GM19455 (cell line): ENCODE measurements around the gene PLCB2.
A peak's percentile ranks its signal among the peaks of the same experiment; 100 is the strongest.

Experiments
- ATAC-seq: cut with Tn5 transposase; IDR thresholded peaks from one replicate; pipeline ENCODE4 v1.9.1; 2021; ENCODE audit not compliant: unreplicated experiment

PLCB2 gene, protein sequence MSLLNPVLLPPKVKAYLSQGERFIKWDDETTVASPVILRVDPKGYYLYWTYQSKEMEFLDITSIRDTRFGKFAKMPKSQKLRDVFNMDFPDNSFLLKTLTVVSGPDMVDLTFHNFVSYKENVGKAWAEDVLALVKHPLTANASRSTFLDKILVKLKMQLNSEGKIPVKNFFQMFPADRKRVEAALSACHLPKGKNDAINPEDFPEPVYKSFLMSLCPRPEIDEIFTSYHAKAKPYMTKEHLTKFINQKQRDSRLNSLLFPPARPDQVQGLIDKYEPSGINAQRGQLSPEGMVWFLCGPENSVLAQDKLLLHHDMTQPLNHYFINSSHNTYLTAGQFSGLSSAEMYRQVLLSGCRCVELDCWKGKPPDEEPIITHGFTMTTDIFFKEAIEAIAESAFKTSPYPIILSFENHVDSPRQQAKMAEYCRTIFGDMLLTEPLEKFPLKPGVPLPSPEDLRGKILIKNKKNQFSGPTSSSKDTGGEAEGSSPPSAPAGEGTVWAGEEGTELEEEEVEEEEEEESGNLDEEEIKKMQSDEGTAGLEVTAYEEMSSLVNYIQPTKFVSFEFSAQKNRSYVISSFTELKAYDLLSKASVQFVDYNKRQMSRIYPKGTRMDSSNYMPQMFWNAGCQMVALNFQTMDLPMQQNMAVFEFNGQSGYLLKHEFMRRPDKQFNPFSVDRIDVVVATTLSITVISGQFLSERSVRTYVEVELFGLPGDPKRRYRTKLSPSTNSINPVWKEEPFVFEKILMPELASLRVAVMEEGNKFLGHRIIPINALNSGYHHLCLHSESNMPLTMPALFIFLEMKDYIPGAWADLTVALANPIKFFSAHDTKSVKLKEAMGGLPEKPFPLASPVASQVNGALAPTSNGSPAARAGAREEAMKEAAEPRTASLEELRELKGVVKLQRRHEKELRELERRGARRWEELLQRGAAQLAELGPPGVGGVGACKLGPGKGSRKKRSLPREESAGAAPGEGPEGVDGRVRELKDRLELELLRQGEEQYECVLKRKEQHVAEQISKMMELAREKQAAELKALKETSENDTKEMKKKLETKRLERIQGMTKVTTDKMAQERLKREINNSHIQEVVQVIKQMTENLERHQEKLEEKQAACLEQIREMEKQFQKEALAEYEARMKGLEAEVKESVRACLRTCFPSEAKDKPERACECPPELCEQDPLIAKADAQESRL

DNA sequence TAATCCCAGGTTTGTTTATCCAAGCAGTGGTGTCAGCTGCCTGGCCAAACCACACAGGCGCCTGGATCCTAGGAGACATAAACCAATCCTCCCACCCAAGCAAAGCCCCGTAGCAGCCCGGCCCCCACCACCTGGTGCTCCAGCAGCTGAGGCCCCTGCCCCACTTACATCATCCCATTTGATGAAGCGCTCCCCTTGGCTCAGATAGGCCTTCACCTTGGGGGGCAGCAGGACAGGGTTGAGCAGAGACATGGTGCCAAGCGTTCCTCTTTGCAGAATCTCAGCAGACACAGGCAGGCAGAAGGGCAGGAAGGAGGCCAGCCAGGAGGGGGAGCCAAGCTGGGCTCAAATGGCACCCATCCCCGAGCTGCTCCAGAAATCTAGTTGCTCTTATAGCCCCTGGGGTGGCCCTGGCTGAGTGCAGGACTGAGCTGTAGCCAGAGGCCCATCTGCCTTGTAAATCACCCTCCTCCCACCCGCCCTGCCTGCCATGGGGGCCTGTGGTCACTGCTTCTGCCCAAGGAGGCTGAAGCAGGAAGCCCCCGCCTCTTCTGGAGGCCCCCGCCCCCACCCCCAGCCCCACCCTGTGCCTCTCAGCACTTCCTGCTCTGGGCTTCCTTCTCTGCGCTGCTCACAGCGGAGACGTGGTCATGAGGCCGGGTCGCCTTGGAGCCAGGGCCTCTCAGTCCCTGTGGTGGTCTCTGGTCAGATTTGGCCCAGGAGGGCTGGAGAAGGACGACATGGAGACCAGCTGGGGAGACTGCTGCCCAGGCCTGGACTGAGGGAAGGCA, at the start of gene PLCB2:
TSS of gene PLCB2 (minus strand) at position 515 of the 791 bp plus-strand sequence. CDS start at position 252, 263 bp downstream.
- ATAC-seq, result peak; percentile 58

DNA sequence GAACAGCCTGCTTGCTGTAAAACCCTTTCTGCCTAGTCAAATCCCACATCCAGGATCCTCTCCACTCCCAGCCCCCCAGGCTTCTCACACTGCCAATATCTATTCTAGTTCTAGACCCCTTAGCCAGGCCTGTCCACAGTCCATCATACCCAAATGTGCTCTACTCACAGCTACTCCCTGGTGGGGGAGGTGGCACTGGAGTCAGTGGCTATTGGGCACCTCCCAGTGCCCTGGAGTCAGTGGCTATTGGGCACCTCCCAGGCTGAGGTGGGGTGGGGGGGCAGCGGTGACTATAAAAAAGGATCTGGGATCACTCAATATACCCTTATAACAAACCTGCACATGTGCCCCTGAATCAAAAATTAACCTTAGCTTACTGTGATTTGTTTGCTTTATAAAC, 49.5 kb upstream of the PLCB2 start:
- ATAC-seq, result no peak

DNA sequence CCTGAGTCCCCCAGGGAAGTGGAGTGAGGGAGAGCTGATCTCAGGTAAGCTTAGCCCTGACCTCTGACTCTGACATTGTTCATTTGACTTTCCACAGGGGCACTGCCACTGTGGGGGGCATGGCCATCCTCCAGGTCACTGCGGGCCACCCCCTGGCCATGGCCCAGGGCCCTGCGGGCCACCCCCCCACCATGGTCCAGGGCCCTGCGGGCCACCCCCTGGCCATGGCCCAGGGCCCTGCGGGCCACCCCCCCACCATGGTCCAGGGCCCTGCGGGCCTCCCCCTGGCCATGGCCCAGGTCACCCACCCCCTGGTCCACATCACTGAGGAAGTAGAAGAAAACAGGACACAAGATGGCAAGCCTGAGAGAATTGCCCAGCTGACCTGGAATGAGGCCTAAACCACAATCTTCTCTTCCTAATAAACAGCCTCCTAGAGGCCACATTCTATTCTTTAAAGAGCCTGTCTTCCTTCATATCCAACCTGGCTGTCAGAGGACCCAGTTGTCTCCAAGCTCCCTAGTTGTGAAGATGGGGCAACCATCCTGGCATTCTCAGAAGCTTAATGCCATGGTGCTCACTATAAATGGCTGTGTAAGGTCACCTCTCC, 48.3 kb upstream of the PLCB2 start:
- no peak for ATAC-seq

DNA sequence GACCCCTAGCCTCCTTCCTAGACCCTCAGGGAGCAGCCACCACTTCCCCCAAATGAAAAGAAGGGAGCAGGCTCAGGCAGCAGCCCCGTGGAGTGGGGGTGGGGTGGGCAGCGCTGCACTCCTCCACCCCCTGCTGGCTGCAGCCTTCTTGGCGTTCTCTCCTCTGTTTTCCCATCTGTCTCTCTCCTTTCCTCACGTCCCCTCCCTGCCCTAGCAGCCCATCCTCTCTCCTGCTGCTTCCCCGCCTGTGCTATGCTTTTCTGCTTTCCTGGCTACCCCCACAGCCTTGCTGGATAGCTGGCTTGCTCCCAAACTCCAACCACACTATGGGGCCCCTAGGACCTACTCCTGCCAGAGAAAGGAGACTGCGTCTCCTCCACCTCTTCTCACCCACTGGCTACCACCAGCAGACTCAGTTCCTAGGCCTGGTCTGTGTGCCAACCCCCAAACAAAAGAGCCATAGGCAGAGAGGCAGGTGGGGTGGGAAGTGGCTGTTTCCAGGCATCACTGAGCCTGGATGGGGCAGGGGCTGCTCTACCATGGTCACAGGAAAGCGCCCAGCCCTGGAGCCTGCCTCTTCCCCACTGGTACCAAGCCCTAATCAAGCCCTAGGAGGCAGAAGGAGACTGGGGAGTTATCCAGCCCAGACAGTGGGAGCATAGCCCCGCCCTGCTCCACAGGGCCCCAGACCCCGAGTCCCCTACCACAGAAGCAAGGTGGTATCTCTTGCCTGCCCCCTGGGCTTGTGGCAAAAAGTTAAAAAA, 46.9 kb upstream of the PLCB2 start:
- ATAC-seq, result no peak

DNA sequence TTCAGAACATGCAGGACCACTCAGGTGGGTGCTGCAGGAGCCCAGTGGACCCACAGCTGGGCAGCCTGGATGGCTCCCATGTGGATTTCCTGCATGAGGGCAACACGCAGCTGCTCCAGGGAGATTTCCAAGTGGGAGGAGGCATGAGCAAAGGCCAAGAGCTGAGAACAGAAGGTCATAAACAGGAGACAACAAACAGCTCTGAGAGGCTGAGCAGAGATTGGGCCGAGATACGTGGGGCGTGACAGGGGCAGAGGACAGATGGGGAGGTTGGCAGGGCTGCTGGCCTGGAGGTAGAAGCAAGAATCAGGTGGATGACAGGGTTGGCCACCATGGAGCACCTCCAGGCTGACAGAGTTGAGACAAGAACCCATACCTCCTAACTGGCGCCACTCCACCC, 46.0 kb upstream of the PLCB2 start:
- no peak for ATAC-seq

DNA sequence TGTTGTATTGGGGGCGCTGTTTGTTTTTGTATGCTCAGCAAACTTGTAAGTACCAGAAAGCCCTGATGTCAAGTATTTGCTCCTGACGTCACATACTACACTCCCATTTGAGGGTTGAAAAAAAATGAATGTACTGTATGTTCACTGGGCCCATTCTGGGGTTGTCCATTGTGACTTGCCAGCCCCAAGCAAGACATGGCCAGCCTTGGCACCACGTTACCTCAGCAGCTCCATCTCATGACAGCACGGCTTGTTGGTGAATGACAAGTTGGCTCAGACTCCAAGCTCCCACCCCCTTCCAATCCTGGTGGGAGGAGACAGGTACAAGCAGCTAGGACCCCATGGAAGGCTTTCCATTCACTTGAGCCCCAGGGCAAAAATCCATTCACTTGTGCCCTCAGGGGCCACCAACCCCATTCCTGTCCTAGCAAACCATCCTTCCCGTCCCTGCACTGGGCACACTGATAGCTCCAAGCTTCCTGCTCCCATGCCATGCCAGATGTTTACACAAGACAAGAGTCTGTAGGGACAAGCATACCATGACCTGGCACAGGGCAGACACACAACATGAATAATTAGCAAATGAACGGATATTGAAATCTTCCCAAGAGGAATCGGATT, 44.7 kb upstream of the PLCB2 start:
- no peak for ATAC-seq

DNA sequence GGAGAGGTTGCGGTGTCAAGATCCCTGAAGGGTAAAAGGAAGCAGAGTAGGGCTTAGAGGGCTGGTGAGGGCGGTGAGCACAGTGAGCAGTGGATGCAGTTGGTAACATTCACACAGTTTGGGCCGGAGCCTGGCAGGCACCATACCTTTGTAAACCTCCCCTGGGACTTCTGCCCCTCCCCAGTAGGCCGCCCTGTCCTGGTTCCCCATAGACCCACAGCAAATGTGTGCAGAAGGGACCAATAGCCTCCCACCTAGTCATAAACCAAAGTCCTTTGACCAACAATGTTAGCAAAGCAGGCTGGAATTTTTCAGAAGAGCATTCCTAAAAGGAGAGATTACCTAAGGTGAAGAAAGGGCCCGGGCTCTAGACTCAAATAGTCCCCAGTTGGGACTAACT, 41.4 kb upstream of the PLCB2 start:
- no peak for ATAC-seq

DNA sequence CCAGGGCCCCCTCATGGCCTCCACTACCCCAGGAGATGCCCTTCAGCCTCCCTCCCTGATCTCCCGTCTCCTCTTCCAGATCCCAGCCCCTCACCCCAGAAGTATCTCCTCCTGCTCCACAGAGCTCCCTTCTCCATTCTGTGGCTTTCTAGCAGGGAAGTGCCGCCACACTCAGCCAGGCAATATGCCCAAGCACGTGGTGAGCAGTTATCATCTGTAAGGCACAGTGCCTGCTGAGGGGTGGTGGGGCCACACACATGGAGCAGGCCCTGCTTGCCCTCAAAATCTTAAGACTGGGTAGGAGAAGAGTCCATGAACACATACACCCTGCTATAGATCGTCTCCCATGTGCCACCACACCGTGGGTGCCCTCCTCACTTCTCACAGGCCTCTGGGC, 40.7 kb upstream of the PLCB2 start:
- no peak for ATAC-seq

DNA sequence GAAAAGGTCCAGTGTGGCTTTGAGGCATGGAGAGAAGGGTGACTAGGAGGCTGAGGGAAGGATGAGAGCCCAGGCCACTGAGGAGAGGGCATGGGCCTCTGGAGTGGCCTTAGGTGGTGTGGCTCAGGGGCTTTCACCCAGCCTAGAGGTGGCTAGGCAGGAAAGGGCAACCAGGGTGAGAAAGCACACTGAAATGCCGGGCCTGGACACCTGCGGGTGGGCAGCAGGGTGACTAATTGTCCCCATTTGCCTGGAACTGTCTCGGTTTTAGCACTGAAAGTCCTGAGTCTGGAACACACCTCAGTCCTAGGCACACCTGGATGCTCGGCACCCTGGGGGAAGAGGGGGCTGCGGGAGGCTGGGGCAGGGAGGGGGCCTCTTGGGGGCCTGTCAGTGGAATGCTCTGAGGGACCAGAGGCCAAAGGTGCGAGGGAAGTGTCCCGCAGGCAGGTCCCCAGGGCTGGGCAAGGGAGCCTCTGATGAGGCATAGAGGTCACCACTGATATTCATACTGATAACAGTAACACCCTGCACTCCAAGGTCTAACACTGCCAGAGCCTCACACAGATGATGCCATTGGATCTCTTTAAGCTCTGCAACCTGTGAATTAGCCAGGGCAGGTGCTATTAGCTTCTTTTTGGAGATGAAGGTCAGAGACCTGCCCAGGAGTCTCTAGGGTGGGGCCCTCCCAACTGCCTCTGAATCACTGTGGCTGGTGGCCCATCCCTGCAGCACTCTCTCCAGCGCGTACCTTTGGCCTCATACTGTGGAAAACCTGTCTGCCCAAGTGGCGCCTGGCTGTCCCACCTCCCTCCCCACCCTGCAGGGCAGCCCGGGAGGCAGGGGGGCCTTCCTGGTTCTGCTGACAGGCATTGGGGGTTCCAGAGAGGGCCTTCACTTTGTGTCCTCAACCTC, 40.1 kb upstream of the PLCB2 start:
- ATAC-seq, result no peak

DNA sequence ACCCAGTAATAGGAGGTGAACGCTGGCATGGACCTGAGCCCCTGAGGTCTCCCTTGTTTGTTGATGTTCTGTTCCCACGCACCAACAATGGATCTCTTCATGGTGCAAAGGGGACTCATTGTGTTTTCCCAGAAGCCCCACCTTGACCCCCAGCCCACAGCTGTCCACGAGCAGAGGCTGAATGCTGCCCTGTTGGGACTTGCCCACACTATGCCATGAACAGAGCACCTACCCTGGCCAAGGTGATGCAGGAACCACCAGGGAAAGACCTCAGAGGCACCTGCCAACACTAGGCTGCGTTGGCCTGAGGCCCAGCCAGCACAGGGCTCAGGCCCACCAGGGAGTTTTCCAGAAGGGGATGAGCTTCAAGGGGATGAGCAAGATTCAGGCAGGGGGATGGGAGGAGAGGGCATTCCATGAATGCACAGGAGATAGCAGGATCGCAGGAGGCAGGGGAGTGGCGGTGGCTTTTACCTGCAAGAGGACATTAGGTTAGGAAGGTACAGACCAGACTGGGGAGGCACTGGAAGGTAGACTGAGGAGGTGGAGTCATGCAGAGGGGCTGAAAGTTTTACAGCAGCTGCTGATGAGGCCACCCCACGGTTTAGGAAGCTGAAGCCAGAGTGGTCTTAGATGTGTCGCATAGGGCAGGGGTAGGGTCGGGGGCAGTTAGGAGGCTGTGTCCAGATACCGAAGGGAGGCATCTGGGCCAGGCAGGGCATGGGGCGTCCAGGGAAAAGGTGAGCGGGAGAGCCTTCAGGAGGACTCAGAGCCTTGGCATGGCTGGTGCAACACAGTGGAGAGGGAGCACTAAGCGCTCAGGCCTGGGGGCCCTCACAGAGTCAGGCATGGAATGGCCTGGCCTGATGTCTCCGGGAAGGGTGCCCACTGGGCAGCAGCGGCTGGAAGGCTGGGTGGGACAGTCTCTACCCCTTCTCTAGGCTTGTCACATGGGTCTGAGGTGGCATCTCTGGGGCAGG, 39.1 kb upstream of the PLCB2 start:
- ATAC-seq, result no peak

DNA sequence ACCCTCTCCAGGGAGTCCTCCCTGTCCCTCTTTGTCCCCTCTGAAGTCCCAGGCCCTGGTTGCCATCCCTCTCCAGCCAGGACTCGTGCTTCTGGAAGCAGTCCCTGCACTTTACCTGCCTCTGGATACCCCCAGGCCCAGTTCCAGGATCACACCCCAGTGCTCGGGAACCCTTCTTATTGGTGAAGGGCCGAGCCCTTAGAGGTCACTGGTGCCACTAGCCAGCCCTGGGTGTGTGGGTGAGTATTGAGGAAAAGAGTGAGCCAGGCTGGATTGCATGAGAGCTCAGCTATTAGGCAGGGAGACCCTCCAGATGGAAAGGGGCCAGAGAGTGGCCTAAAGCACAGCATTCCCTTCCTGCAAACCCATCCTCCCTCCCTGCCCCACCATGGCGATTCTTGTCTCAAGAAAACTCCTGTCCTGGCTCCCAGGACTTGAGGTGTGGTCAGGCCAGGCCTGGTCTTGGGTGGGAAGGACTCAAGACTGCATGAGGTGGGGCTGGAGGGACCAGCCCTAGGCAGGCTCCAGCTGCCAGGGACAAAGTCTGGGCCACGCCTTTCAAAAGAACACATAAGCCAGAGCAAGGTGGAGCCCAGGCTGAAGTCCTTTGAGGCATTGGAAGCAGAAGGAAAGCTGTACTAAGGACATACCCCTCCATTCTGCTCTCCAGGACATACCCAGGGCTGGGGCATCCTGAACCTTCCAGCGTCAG, 38.3 kb upstream of the PLCB2 start:
- ATAC-seq, result no peak

DNA sequence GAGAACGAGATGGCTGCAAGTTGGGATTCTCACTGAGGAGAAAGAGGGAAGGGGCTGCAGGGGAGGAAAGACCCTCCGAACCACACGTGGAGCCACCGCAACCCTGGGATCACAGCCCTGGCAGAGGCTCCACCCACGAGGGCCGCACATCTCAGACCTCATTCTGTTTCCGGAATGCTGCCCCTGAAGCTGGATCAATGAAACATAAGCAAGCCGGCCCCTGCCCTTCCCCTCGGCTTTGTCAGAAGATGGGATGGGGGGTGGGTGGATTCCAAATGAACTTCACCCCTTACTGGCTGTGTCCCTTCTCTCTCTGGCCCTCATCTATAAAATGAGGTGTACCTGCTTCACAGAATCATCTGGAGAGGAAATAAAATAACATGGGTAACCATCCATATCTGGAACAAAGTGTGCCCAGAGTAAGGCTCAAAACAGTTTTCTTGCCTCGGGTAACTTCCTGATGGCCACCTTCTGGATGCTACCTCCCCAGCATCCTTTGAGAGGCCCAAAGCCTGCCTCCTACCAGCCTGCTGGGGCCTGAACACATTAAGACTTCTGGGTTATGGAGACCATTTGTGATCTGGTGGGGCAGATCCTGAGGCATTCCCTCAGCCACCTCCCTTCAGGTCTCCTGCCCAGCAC, 37.6 kb upstream of the PLCB2 start:
- no peak for ATAC-seq

DNA sequence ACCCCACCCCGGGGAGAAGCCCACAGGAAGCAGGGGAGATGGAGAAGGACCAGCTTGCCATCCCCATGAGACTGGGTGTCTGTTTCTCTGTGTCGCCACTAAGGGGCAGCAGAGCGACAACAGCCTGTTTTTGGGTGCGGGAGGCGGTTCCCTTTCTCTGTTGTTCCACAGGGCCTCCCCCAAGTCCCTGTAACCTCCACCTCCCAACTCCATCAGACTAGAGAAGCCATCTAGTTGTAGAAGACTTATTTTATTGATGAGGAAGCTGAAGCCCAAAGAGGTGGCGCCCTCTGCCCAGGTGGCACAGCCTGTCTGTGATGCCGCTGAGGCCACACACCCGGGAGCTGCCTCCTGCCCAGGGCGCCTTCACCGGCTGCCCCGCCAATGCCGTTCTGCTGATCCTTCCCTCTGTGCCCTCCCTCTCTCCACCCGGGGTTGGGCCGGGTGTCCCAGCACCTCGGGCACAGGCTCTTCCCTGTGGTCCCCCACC, 36.9 kb upstream of the PLCB2 start:
- ATAC-seq, result no peak

DNA sequence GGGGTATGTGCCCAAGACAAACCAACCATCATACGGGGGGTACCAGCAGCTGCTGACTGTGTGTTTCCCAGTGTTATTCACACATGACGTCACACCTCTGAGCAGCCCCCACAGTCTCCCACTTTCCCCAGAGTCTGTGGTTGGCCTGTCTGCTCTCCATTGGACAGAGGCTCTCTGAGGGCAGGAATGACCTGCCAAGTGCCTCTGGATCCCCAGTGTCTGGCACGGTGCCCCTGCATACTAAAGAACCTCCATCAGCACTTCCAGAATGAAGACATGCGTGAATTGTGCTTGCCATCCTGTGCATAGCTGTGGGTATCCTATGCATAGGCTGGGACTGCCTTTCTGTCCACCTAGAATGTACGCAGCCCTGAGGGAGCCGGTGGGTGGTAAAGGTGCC, 36.5 kb upstream of the PLCB2 start:
- no peak for ATAC-seq

DNA sequence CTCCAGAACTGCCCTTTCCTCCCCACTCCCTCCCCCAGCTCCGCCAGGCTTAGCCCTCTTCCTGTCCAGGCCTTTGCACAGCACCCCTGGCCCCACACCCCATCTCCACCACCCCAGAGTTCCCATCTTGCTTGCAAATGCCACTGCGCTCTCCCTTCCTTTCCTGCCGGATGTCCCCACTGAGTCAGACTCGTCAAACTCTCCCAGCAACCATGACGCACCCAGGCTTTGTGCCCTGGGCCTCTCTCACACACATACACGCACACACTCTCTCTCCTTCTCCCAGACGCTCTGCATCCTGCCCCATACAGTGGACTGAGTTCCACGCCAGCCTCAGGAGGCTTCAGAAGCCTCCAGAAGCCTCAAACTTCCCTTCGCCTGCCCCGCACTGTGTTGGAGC, 35.8 kb upstream of the PLCB2 start:
- ATAC-seq, result no peak
